Ascending aorta (tissue), 2 donors: ENCODE data around the gene DDX25. TPM values are rescaled to one million over a fixed set of nuclear protein-coding genes. Genes with fewer than 3 reads are reported as not detected.

Source experiments
- DNase-seq, 2 donors: peaks; one replicate each; pipeline ENCODE4 v3.0.0-alpha.2; 2019; ENCODE audit warnings: low spot score in 2 of 2
- H3K27ac ChIP-seq, 2 donors: fragments of 200-600 bp; sonication (generic); one replicate each; pipeline ENCODE4 v1.5.1; 2016 to 2017; ENCODE audit warnings: mild to moderate bottlenecking in 1 of 2
- H3K27me3 ChIP-seq: fragments of 200-600 bp; sonication (generic); one replicate; pipeline ENCODE4 v1.5.1; 2017
- H3K36me3 ChIP-seq, 2 donors: fragments of 200-600 bp; sonication (generic); one replicate each; pipeline ENCODE4 v1.5.1; 2016
- H3K4me1 ChIP-seq, 2 donors: fragments of 200-600 bp; sonication (generic); one replicate each; pipeline ENCODE4 v1.5.1; 2016 to 2017; ENCODE audit warnings: mild to moderate bottlenecking in 1 of 2
- H3K4me3 ChIP-seq, 2 donors: fragments of 200-600 bp; sonication (generic); one replicate each; pipeline ENCODE4 v1.5.1; 2016 to 2017; ENCODE audit warnings: mild to moderate bottlenecking in 1 of 2
- H3K9me3 ChIP-seq, 2 donors: fragments of 200-600 bp; sonication (generic); one replicate each; pipeline ENCODE4 v1.5.1; 2016
- intact Hi-C: fragments of 100-400 bp; cut with DNase I; formaldehyde crosslinking; loops from one replicate; pipeline ENCODE4 v1.15.1; 2023
- total RNA-seq: library from RNA; depleted of rRNA; stranded (reverse); fragments of >200 nt; gene quantifications from one replicate; pipeline ENCODE4 v1.1.0, GENCODE V29; 2016
- TF ChIP-seq, protein P1 (sequence below), 3 experiments: fragments of 200-600 bp in 2 of 3; fragments of 450-650 bp in 1 of 3; sonication (generic) in 2 of 3; IDR thresholded peaks; one replicate each; pipeline ENCODE4 v1.5.1; 2016 to 2019; ENCODE audit warnings: antibody characterized with exemption in 3 of 3, mild to moderate bottlenecking in 1 of 3, moderate library complexity in 1 of 3

DDX25 gene
- total RNA-seq, 1 donor from 2014 or later = not detected

DNA sequence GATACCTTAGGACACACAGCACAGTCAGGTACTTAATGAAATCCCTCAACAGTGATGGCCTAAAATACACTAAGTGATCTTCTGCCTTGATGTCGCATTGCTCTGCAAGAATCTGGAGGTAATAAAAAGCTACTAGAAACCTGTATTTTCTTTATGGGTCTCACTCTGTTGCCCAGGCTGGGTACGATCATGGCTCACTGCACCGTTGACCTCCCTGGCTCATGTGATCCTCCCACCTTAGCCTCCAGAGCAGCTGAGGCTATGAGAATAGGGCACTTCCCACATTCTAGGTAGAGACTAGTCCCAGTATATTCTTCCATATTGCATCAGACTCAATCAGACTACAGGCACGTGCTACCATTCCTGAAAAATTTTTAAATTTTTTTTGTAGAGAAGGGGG, 63.2 kb downstream of the DDX25 start:
- intact Hi-C loops = no loop called here
- H3K9me3 ChIP-seq = peaks cover 0 to 8% of the 10 kb centered on the region in 2 donors
- TF ChIP-seq, protein P1, sequence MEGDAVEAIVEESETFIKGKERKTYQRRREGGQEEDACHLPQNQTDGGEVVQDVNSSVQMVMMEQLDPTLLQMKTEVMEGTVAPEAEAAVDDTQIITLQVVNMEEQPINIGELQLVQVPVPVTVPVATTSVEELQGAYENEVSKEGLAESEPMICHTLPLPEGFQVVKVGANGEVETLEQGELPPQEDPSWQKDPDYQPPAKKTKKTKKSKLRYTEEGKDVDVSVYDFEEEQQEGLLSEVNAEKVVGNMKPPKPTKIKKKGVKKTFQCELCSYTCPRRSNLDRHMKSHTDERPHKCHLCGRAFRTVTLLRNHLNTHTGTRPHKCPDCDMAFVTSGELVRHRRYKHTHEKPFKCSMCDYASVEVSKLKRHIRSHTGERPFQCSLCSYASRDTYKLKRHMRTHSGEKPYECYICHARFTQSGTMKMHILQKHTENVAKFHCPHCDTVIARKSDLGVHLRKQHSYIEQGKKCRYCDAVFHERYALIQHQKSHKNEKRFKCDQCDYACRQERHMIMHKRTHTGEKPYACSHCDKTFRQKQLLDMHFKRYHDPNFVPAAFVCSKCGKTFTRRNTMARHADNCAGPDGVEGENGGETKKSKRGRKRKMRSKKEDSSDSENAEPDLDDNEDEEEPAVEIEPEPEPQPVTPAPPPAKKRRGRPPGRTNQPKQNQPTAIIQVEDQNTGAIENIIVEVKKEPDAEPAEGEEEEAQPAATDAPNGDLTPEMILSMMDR (IDR thresholded peaks at IDR 0.05) = no peak
- H3K27me3 ChIP-seq = no peaks in the 10 kb centered on the region
- H3K27ac ChIP-seq = no peak overlapping the region
- H3K4me1 ChIP-seq = no peaks in the 10 kb centered on the region
- DNase-seq = no peak
- H3K36me3 ChIP-seq = no peaks in the 10 kb centered on the region
- H3K4me3 ChIP-seq = no peak overlapping the region

DNA sequence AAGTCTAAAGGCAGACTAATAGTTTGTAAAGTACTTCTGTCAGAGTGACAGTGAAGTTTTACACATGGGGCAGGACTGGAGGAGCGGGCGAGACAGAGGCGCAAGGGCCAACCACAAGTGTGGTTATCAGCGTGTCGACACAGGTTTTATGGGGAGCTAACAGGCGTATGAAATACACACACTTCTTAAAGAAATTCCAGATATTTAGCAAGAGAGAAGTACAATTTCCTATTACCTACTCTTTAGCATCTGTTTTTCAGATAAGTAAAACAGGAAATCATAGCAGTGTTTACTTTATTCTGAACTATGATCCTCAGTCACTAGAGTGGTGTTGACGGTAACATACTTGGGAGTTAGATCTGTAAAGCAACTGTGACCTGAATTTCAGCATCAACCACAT, 64.0 kb downstream of the DDX25 start:
- H3K9me3 ChIP-seq = peaks cover 0 to under 1% of the 10 kb centered on the region in 2 donors
- no peak overlapping the region for H3K4me3 ChIP-seq
- H3K27me3 ChIP-seq = no peaks in the 10 kb centered on the region
- intact Hi-C loops = no loop called here
- no peak overlapping the region for H3K27ac ChIP-seq
- H3K4me1 ChIP-seq = no peaks in the 10 kb centered on the region
- TF ChIP-seq, protein P1 (IDR thresholded peaks at IDR 0.05) = no peak
- DNase-seq = no peak
- no peaks in the 10 kb centered on the region for H3K36me3 ChIP-seq

DNA sequence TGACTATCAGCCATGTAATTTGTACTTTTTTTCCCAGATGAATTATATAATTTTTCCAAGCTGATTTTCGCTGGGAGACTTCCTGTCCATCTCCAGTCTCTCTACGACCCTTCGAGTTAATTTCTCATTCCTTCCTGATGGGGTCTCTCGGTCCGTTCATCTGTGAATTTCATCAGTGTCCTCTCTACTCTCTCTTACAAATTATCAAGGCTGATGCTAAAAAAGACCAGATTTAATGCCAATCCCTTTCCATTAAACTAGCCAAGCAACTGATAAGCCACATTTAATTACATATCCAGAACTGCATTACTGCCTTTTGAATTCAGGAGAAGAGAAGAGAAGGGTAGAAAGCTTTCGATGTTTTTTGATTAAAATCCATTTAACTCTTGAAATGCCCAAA, 67.3 kb downstream of the DDX25 start:
- Histone ChIP-seq H3K27ac (no peak overlapping the region), H3K36me3 (no peaks in the 10 kb centered on the region), H3K9me3 (no peaks in the 10 kb centered on the region), H3K4me1 (no peaks in the 10 kb centered on the region), H3K4me3 (no peak overlapping the region), H3K27me3 (no peaks in the 10 kb centered on the region)
- intact Hi-C loops = no loop called here
- DNase-seq = no peak
- TF ChIP-seq, protein P1 (IDR thresholded peaks at IDR 0.05) = no peak

DNA sequence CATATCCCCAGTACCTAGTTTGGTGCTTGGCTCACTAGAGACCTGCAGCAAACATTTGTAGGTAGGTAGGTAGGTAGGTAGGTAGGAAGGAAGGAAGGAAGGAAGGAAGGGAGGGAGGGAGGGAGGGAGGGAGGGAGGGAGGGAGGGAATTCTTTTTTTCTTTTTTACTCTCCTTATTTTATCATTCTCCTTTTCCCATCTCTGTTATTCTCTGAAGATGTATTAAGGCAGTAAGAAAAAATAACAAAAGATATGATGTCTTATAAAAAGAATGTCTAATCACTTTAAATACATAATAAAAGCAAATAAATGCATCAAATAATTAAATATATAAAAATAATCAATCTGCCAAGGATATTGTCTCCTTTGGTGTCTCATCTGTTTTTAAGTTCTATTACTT, 70.0 kb downstream of the DDX25 start:
- H3K27me3 ChIP-seq = no peaks in the 10 kb centered on the region
- no peaks in the 10 kb centered on the region for H3K9me3 ChIP-seq
- H3K36me3 ChIP-seq = no peaks in the 10 kb centered on the region
- DNase-seq = no peak
- intact Hi-C loops = no loop called here
- no peak overlapping the region for H3K4me3 ChIP-seq
- TF ChIP-seq, protein P1 (IDR thresholded peaks at IDR 0.05) = no peak
- no peak overlapping the region for H3K27ac ChIP-seq
- no peaks in the 10 kb centered on the region for H3K4me1 ChIP-seq

DNA sequence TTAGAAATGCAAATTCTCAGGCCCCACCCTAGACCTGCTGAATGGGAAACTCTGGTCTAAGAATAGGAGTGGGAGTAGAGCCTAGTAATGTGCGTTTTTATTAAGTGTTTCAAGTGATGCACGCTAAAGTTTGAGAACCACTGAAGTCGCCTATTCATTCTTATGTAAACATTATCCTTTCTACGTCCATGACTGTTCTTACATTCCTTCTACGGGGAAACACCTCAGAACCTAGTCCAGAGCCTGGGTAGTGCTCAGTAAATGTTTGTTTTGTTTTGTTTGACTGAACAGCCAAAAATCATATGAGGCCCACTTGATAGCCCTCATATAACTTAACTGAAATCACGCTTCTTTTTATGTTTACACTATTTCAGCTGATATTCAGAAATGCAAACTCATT, 71.3 kb downstream of the DDX25 start:
- no peaks in the 10 kb centered on the region for H3K9me3 ChIP-seq
- no peak overlapping the region for H3K4me3 ChIP-seq
- no peaks in the 10 kb centered on the region for H3K27me3 ChIP-seq
- H3K4me1 ChIP-seq = no peaks in the 10 kb centered on the region
- no peak overlapping the region for H3K27ac ChIP-seq
- DNase-seq = no peak
- TF ChIP-seq, protein P1 (IDR thresholded peaks at IDR 0.05) = no peak
- H3K36me3 ChIP-seq = no peaks in the 10 kb centered on the region
- intact Hi-C loops = no loop called here

DNA sequence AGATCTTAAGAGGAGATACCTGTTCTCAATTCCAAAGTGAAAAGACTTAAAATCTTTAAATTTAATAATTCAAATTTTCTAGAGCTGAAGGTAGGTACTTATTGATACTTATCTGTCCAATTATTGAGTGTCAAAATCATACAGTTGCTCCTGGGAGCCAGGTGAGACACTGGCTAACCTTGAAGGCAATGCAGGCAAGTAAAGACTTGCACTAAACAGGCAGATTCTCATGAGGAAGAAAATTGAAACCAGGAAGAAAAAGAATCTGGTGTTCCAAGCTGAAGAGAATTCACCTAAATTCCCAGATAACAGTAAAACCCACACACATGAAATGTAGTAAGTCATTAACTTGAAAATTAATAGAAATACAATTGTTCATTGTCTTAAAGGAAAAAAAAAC, 71.8 kb downstream of the DDX25 start:
- Histone ChIP-seq H3K27ac (no peak overlapping the region), H3K4me3 (no peak overlapping the region), H3K4me1 (no peaks in the 10 kb centered on the region), H3K9me3 (no peaks in the 10 kb centered on the region), H3K27me3 (no peaks in the 10 kb centered on the region), H3K36me3 (no peaks in the 10 kb centered on the region)
- intact Hi-C loops = no loop called here
- TF ChIP-seq, protein P1 (IDR thresholded peaks at IDR 0.05) = no peak
- DNase-seq = no peak
